NOMO-1 treated with dmso at 0.1 percent for 144 hours (cell line): Measurements from ENCODE around the gene CCDC157.

Experiments
- DNase-seq: peaks from one replicate; lab custom pipeline; 2025; ENCODE audit not compliant: unreplicated experiment; lab: John Stamatoyannopoulos, UW

CCDC157 gene

DNA sequence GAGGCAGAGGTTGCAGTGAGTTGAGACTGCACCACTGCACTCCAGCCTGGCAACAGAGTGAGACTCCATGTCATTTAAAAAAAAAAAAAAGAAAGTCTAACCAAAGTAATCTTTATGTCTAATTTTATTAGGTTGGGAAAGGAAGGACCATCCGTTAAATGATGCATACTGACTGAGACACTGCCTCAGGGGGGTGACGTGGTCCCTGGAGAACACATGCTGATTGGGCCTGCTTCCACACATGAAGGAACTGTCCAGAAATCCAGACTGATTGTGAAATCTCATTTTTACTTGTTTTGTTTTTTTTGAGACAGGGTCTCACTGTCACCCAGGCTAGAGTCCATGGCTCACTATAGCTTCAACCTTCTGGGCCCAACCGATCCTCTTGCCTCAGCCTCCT is 5.6 kb upstream of the CCDC157 start:
- DNase-seq: no peak

GRCh38 chr22:30354644-30355043 is 2.2 kb upstream of the CCDC157 start:
- DNase-seq: no peak

DNA sequence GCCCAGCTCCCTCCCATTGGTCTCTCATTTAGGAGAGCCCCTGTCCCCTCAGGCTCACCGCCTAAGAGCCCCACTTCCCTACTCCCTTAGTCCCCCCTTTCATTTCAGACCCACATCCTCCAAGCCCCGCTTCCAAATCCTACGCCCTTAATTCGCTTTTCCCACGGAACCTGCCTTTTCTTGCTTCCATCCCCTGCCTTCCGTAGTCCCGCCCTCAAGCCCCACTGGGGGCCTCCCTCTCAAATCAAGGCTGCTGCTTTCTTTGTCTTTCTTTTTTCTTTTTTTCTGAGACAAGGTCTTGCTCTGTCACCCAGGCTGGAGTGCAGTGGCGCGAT is 396 bp downstream of the CCDC157 start:
- no peak for DNase-seq

DNA sequence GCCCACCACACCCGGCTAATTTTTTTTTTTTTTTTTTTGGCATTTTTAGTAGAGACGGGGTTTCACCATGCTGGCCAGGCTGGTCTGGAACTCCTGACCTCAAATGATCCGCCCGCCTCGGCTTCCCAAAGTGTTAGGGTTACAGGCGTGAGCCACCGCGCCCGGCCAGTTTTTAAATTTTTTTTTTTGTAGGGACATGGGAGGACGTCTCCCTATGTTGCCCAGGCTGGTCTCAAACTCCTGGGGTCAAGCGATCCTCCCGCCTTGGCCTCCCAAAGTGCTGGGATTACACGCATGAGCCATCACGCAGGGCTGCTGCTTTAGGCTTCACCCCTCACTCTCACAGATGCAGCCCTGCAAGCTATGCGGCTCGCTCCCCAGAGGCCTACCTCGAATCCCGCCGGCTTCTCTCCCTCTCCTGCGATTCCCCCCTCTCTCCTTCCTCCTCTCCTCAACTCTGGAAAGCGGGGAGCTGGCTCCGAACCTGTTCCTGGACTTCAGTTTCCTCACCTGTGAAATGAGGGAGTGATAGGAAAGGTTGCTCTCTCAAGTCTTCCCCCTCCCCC is 926 bp downstream of the CCDC157 start:
- no peak for DNase-seq

DNA sequence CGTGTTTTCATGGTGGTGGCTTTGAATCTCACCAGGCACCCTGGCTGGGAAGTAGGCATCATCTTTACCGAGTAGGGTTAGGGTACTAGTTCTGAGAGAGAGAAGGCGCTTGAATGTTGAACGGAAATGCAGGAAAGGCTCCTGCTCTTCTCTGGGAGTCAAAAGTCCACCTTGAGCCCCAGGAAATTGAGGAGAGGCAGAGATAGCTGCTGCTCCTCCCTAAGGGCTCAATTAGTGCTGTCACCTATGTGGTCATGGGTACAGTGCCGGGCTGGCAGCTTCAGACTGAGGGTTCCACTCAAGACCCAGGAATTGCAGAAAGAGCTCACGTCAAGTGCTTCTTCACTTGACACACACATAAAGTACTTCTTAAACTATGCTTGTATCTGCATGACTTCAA is 1.7 kb downstream of the CCDC157 start:
- no peak for DNase-seq

DNA sequence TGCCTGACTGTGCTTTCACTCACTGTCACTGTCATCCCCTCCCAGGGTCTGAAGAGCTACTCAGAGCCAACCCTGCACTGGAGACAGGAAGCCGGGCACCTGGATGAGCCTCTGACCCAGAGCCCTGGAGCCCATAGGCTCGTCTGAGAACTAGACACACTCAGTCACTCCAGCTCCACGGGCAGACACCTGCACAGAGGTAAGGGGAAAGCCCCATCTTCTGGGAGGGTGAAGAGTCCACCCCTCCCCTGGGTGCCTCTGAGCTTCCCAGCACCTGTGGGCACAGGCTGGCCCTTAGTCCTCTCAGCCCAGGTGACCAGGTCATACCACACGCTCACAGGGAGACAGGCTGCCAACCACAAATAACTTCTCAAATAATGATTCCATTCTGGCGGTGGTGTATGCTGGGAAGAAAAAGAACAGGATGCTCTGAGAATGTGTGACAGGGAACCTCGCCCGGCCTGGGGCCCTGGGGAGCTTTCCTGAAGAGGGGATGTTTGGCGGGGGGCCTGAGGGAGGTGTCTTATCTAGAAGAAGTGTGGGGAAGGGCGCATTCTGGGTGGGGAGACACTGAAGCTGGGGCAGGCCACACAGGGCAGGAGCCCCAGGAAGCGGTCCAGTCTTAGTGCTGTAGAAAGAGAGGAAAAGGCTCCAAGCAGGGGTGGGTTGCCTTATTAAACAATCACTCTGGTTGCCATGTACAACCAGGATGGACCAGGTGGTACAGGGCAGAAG is 5.3 kb downstream of the CCDC157 start:
- no peak for DNase-seq

GRCh38 chr22:30362651-30363281 is 6.0 kb downstream of the CCDC157 start:
- DNase-seq: no peak

- no peak for DNase-seq
These were observed 9.1 kb downstream of the CCDC157 start for GRCh38 chr22:30365891-30366290.

DNA sequence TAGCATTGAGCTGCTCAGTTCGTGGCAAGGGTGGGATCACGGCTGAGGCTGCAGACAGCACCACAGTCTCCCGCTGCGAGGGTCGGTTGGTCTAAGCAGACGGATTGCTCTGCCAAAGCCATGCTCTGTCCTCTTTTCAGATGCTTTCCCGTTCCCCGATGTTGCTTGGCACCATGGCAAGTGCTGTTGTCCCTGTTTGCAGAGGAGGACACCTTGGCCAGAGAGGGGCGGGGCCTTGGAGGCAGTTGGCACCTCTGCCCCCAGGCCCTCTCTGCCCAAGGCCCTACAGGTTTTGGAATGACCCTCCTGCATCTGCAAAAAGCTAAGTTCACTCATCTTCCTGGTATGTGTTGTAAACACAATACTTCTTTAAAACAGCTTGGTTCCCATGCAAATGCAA is 11.6 kb downstream of the CCDC157 start:
- DNase-seq: no peak

DNA sequence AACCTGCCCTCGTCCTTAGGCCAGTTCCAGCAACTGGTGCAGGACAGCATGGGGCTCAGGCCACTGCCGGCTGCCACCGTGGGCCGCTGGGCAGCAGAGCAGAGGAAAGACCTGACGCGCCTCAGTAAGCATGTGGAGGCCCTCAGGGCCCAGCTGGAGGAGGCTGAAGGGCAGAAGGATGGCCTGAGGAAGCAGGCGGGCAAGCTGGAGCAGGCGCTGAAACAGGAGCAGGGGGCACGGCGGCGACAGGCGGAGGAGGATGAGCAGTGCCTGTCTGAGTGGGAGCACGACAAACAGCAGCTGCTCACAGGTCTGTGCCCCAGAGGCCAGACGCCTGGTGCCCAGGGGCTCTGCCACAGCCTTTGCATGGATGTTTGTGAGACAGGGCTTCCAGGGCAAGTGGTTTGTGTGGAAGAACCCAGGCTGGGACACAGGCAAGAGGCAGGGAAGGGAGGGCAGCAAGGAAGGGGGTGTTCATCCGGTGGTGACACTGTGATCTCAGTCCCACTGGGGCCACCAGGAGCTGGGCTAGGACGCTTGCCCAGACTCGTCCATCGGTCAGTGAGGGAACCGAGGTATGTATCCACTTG is 13.9 kb downstream of the CCDC157 start:
- no peak for DNase-seq

DNA sequence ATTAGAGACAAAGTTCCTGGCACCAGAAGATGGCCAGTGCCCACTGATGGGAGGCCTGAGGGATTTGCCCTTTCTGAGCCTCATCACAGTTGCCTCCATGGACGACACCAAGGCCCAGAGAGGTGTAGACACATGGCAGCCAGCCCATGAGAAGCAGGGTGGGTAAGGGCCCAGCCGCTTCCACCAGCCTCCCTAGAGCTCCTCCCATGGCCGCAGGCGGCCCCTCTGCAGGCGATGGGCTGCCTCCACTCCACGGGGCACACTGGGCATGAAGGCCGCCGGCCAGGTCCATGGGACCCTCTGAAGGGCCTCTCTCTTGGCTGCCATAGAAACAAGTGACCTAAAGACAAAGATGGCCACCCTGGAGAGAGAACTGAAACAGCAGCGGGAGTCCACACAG is 14.5 kb downstream of the CCDC157 start:
- DNase-seq: no peak

- DNase-seq: no peak
These were observed 15.2 kb downstream of the CCDC157 start for GRCh38 chr22:30371981-30372380.

GRCh38 chr22:30372915-30373314 is 16.1 kb downstream of the CCDC157 start:
- DNase-seq: peak; percentile 71

DNA sequence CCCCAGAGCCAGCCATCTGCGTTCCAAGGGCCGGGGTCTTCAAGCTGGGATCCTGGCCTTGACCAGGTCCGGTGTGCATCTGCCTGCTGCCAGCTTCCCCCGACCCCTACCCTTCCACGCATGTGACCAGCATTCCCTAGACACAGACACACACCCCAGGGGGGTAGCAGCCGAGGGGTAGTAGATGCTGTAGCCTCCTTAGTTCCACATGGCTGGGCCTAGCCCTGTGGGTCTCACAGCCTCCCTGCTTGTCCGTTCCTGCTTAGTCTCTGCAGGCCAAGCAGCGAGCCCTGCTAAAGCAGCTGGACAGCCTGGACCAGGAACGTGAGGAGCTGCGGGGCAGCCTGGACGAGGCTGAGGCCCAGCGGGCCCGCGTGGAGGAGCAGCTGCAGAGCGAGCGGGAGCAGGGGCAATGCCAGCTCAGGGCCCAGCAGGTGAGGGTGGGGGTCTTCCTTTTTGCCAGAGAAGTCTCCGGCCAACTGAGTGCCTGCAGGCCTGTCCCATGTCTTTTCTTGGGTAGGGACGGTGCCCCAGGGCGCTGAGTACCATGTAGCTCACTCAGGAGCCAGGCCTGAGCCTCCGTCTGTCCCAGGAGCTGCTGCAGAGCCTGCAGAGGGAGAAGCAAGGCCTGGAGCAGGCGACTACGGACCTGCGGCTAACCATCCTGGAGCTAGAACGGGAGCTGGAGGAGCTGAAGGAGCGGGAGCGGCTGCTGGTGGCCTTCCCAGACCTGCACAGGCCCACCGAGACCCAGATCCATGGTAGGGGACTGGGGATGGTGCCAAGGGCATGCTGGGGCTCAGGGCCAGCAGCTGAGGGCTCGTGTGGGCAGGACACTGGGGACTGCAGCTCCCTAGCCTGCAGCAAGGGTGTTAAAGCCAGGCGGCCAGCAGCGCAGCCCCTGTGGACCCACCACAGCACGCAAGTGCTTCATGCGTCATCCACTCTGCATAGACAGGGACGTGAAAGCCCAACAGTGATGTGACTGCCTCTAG is 16.8 kb downstream of the CCDC157 start:
- DNase-seq: no peak

DNA sequence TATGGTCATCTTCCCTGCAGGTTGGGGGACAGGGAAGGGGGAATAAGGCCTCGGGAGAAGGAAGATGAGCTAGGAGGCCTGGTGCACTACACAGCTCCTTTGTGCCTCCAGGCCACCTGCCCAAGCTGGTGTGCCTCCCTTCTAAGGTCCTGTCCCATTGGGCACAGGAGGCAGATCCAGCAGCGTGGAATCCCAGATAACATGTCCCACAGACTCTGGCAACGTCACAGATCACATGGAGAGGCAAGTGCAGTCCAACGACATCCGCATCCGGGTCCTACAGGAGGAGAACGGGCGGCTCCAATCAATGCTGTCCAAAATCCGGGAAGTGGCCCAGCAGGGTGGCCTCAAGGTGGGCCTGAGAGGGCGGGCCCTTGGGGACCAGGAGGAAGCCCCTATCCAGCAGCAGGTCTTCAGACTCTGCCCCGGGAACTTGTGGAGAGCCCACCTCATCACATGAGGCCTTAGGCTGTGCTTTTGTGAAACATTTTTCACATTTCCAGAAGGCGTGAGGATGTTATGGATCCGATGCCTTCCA is 18.6 kb downstream of the CCDC157 start:
- no peak for DNase-seq

GRCh38 chr22:30380011-30380410 is 23.2 kb downstream of the CCDC157 start:
- no peak for DNase-seq

- no peak for DNase-seq
These were observed 24.5 kb downstream of the CCDC157 start for GRCh38 chr22:30381264-30381663.

- no peak for DNase-seq
These were observed 25.5 kb downstream of the CCDC157 start for GRCh38 chr22:30382340-30382739.

- DNase-seq: no peak
These were observed 26.3 kb downstream of the CCDC157 start for GRCh38 chr22:30383061-30383460.

DNA sequence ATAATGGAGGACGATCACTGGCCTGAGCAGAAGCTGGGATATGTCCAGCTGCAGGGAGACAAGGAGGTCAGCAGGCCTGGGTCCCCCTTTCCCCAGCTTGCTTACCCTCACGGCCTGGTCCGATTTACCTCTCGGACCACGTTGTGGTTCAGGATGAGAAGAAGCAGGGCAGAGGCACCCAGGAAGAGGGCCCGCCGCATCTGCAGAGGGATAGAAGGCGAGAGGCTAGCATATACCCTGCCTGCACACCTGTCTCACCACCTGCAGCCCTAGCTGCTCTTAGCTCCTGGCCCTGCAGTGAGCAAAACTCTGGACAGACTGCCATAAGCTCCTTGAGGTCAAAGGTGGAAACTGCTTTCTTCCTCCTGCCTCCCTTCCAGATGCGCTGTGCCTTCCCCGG is 29.1 kb downstream of the CCDC157 start:
- no peak for DNase-seq

DNA sequence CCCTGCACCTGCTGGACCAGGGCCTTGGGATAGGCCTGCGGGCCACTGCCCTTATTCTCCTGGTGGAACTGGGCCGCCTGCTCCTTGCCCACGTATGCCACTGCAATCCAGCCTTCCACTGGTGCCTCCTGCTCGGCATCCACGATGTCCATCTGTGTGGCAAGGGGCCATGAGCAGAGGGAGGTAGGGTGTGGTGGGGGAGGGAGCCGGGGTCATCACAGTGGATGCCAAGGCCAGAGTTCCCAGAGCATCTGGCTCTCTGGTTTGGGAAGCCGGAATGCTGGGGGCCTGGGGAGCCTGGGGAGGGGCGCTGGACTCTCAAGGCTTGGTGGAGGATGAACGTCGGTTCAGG is 29.8 kb downstream of the CCDC157 start:
- no peak for DNase-seq
